ENCODE data around the gene NOVA2.

Gene NOVA2

DNA sequence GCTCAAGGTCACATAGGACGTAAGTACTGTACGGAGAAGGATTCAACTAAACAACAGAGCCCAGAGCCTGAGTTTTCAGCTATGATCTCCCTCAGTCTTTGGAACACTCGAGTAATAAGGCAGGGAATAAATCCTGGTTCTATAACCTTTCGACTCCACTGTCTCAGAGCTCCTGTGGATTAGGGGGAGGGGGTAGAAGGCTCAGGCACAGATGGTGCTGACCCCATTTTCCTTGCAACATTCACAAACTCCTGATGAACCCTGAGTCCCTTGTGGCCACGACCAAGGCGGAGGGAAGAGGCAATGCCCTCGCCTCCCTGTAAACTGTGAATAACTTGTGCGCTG is 21.4 kb downstream of the NOVA2 start:
- no peak for TF ChIP-seq EGR1 (IDR thresholded peaks at IDR 0.05)
- TF ChIP-seq, protein P1, sequence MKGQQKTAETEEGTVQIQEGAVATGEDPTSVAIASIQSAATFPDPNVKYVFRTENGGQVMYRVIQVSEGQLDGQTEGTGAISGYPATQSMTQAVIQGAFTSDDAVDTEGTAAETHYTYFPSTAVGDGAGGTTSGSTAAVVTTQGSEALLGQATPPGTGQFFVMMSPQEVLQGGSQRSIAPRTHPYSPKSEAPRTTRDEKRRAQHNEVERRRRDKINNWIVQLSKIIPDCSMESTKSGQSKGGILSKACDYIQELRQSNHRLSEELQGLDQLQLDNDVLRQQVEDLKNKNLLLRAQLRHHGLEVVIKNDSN (IDR thresholded peaks at IDR 0.05), result no peak

DNA sequence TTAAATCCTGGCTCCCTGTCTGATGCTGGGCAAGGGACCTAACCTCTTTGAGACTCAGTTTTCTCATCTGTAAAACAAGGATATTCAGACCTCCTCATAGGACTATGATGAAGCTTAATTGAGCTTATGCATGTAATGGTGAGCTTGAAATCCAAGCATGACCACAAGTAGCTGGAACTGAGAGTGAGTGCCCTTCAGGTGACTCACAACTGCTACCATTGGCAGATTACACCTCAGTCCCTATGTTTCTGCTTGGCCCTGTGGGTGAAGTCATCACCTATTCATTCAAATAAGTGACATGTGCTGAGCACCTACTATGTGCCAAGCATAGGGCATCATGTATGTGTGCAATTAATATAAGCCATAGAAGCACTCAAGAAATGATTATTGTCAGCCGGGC is 25.7 kb downstream of the NOVA2 start:
- TF ChIP-seq NFIC (IDR thresholded peaks at IDR 0.05), result no peak
- TF ChIP-seq ZBTB7A (IDR thresholded peaks at IDR 0.05; ENCODE audit: low read depth), result no peak
- TF ChIP-seq FOXM1 (IDR thresholded peaks at IDR 0.05; ENCODE audit: borderline replicate concordance, low read depth), result no peak
- TF ChIP-seq, protein P1 (IDR thresholded peaks at IDR 0.05), result no peak
- TF ChIP-seq, protein P2, sequence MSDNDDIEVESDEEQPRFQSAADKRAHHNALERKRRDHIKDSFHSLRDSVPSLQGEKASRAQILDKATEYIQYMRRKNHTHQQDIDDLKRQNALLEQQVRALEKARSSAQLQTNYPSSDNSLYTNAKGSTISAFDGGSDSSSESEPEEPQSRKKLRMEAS (IDR thresholded peaks at IDR 0.05), result no peak
- TF ChIP-seq, protein P3, sequence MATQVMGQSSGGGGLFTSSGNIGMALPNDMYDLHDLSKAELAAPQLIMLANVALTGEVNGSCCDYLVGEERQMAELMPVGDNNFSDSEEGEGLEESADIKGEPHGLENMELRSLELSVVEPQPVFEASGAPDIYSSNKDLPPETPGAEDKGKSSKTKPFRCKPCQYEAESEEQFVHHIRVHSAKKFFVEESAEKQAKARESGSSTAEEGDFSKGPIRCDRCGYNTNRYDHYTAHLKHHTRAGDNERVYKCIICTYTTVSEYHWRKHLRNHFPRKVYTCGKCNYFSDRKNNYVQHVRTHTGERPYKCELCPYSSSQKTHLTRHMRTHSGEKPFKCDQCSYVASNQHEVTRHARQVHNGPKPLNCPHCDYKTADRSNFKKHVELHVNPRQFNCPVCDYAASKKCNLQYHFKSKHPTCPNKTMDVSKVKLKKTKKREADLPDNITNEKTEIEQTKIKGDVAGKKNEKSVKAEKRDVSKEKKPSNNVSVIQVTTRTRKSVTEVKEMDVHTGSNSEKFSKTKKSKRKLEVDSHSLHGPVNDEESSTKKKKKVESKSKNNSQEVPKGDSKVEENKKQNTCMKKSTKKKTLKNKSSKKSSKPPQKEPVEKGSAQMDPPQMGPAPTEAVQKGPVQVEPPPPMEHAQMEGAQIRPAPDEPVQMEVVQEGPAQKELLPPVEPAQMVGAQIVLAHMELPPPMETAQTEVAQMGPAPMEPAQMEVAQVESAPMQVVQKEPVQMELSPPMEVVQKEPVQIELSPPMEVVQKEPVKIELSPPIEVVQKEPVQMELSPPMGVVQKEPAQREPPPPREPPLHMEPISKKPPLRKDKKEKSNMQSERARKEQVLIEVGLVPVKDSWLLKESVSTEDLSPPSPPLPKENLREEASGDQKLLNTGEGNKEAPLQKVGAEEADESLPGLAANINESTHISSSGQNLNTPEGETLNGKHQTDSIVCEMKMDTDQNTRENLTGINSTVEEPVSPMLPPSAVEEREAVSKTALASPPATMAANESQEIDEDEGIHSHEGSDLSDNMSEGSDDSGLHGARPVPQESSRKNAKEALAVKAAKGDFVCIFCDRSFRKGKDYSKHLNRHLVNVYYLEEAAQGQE (IDR thresholded peaks at IDR 0.05; ENCODE audit: low read depth), result no peak
- TF ChIP-seq CEBPB (IDR thresholded peaks at IDR 0.05), result no peak

DNA sequence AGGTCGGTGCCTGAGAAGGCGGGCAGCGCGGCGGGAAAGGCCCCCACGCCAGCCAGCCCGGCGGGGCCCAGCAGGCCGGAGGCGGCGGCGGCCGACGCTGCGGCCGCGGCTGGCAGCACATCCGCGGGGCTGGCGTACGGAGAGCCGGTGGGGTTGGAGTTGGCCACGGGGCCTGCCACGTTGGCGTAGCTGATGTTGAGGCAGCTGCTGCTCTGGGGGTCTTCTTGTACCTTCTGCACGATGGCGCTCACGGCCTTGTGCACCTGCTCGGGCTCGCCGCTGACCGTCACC is 33.2 kb downstream of the NOVA2 start:
- no peak for TF ChIP-seq TCF12 (IDR thresholded peaks at IDR 0.05; ENCODE audit: low read depth)
- TF ChIP-seq TAF1 (IDR thresholded peaks at IDR 0.05; ENCODE audit: low read depth), result no peak
- no peak for TF ChIP-seq NFIC (IDR thresholded peaks at IDR 0.05)
- no peak for TF ChIP-seq ZBTB7A (IDR thresholded peaks at IDR 0.05; ENCODE audit: low read depth)
- TF ChIP-seq, protein P2 (IDR thresholded peaks at IDR 0.05), result no peak
- no peak for TF ChIP-seq FOXM1 (IDR thresholded peaks at IDR 0.05; ENCODE audit: borderline replicate concordance, low read depth)
- TF ChIP-seq RAD21 (IDR thresholded peaks at IDR 0.05; ENCODE audit: low read depth), result no peak
- TF ChIP-seq EGR1 (IDR thresholded peaks at IDR 0.05), result no peak
- TF ChIP-seq, protein P1 (IDR thresholded peaks at IDR 0.05), result no peak
- TF ChIP-seq, protein P3 (IDR thresholded peaks at IDR 0.05; ENCODE audit: low read depth), result no peak

DNA sequence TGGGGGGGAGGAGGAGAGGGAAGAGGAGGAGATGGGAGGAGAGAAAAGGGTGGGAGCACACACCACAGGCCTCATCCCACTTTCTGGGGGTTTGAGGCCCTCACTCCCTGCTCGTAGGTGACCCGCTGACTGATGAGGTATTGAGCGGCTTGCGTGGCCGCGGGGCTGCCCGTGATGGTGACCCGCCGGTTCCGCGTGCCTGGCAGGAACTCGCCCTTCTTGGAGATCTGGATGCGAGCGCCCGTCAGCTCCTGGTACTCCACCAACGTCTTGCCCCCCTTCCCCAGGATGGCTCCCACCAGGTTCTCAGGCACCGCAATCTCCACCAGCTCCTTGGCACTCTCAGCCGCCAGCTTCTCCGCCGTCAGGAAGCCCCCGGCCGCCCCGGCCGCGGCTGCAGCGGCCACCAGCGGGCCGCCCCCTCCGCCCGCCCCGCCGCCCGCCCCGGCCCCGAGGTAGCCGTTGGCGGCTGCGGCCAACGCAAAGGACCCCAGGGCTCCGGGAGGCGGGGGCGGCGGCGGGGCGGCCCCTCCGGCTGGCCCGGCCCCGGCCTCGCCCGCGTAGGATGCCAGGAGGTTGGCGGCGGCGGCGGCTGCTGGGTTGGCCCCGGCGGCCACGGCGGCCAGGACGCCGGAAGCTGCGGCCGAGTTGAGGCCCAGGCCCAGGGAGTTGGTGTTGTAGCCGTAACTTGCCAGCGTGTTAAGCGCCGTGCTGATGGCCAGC is 33.7 kb downstream of the NOVA2 start:
- TF ChIP-seq ZBTB7A (IDR thresholded peaks at IDR 0.05; ENCODE audit: low read depth) (no peak), YY1 (IDR thresholded peaks at IDR 0.05; ENCODE audit: low read depth) (no peak), TCF12 (IDR thresholded peaks at IDR 0.05; ENCODE audit: low read depth) (no peak), NFIC (IDR thresholded peaks at IDR 0.05) (no peak), EP300 (IDR thresholded peaks at IDR 0.05; ENCODE audit: borderline replicate concordance) (no peak), CEBPB (IDR thresholded peaks at IDR 0.05) (no peak), CREB1 (IDR thresholded peaks at IDR 0.05; ENCODE audit: low read depth) (no peak), TAF1 (IDR thresholded peaks at IDR 0.05; ENCODE audit: low read depth) (no peak), FOXM1 (IDR thresholded peaks at IDR 0.05; ENCODE audit: borderline replicate concordance, low read depth) (no peak), TEAD4 (IDR thresholded peaks at IDR 0.05) (no peak), RAD21 (IDR thresholded peaks at IDR 0.05; ENCODE audit: low read depth) (no peak), EGR1 (IDR thresholded peaks at IDR 0.05) (no peak)
- TF ChIP-seq, protein P1 (IDR thresholded peaks at IDR 0.05), result no peak
- TF ChIP-seq, protein P3 (IDR thresholded peaks at IDR 0.05; ENCODE audit: low read depth), result no peak
- TF ChIP-seq, protein P2 (IDR thresholded peaks at IDR 0.05), result no peak

Data from Ishikawa (cell line).